ENCODE data around the gene ATP13A4.

ATP13A4 gene

GRCh38 chr3:193400304-193400703 lies 154.4 kb downstream of the ATP13A4 start:
- no peaks in the 10 kb centered on the region for H4K20me1 ChIP-seq (ENCODE audit: control insufficient read depth, insufficient read depth, low read depth, low read length)
- H3K4me1 ChIP-seq (ENCODE audit: control insufficient read depth, low read length): no peaks in the 10 kb centered on the region
- TF ChIP-seq CTCF (IDR thresholded peaks at IDR 0.05; ENCODE audit: low read depth, low read length, poor library complexity, severe bottlenecking) (no peak), EZH2phosphoT487 (IDR thresholded peaks at IDR 0.05; ENCODE audit: borderline replicate concordance, low read length) (no peak)
- H3K27me3 ChIP-seq (ENCODE audit: control insufficient read depth, low read length): no peaks in the 10 kb centered on the region
- H3K27ac ChIP-seq (ENCODE audit: low read depth, low read length): no peak overlapping the region
- no peak overlapping the region for H3K4me3 ChIP-seq (ENCODE audit: low read length)
- no peaks in the 10 kb centered on the region for H3K36me3 ChIP-seq (ENCODE audit: control insufficient read depth, low read length)
- no peak overlapping the region for H3K4me2 ChIP-seq (ENCODE audit: low read length)
- no peaks in the 10 kb centered on the region for H3K79me2 ChIP-seq (ENCODE audit: control insufficient read depth, low read length)
- H3F3A ChIP-seq (ENCODE audit: control insufficient read depth, insufficient read depth): no peaks in the 10 kb centered on the region
- no peaks in the 10 kb centered on the region for H3K9me2 ChIP-seq (replicated peaks; ENCODE audit: control insufficient read depth, low read length)
- no peaks in the 10 kb centered on the region for H3K9me3 ChIP-seq (ENCODE audit: control insufficient read depth, insufficient read depth, low read length)

- Histone ChIP-seq H3K79me2 (ENCODE audit: control insufficient read depth, low read length) (no peaks in the 10 kb centered on the region), H3K9me3 (ENCODE audit: control insufficient read depth, insufficient read depth, low read length) (no peaks in the 10 kb centered on the region), H3F3A (ENCODE audit: control insufficient read depth, insufficient read depth) (no peaks in the 10 kb centered on the region), H3K36me3 (ENCODE audit: control insufficient read depth, low read length) (no peaks in the 10 kb centered on the region), H3K27me3 (ENCODE audit: control insufficient read depth, low read length) (no peaks in the 10 kb centered on the region), H3K9me2 (replicated peaks; ENCODE audit: control insufficient read depth, low read length) (no peaks in the 10 kb centered on the region), H4K20me1 (ENCODE audit: control insufficient read depth, insufficient read depth, low read depth, low read length) (no peaks in the 10 kb centered on the region), H3K4me3 (ENCODE audit: low read length) (no peak overlapping the region), H3K27ac (ENCODE audit: low read depth, low read length) (no peak overlapping the region), H3K4me2 (ENCODE audit: low read length) (no peak overlapping the region), H3K4me1 (ENCODE audit: control insufficient read depth, low read length) (no peaks in the 10 kb centered on the region)
- TF ChIP-seq EZH2phosphoT487 (IDR thresholded peaks at IDR 0.05; ENCODE audit: borderline replicate concordance, low read length) (no peak), CTCF (IDR thresholded peaks at IDR 0.05; ENCODE audit: low read depth, low read length, poor library complexity, severe bottlenecking) (no peak)
These were observed 158.0 kb downstream of the ATP13A4 start for GRCh38 chr3:193396451-193397244.

GRCh38 chr3:193391902-193392301 lies 162.8 kb downstream of the ATP13A4 start:
- H3K27me3 ChIP-seq (ENCODE audit: control insufficient read depth, low read length): no peaks in the 10 kb centered on the region

More at GRCh38 chr3:193391902-193392301, 162.8 kb downstream of the ATP13A4 start:
- Histone ChIP-seq H3K9me3 (ENCODE audit: control insufficient read depth, insufficient read depth, low read length) (no peaks in the 10 kb centered on the region), H3K79me2 (ENCODE audit: control insufficient read depth, low read length) (no peaks in the 10 kb centered on the region), H3K27ac (ENCODE audit: low read depth, low read length) (no peak overlapping the region), H3K4me2 (ENCODE audit: low read length) (no peak overlapping the region), H3K36me3 (ENCODE audit: control insufficient read depth, low read length) (no peaks in the 10 kb centered on the region), H3K4me3 (ENCODE audit: low read length) (no peak overlapping the region), H4K20me1 (ENCODE audit: control insufficient read depth, insufficient read depth, low read depth, low read length) (no peaks in the 10 kb centered on the region), H3K4me1 (ENCODE audit: control insufficient read depth, low read length) (no peaks in the 10 kb centered on the region), H3F3A (ENCODE audit: control insufficient read depth, insufficient read depth) (no peaks in the 10 kb centered on the region), H3K9me2 (replicated peaks; ENCODE audit: control insufficient read depth, low read length) (no peaks in the 10 kb centered on the region)
- TF ChIP-seq CTCF (IDR thresholded peaks at IDR 0.05; ENCODE audit: low read depth, low read length, poor library complexity, severe bottlenecking) (no peak), EZH2phosphoT487 (IDR thresholded peaks at IDR 0.05; ENCODE audit: borderline replicate concordance, low read length) (no peak)
